HG03159 (cell line): ENCODE results near the gene CGNL1.

Experiments used
- ATAC-seq: cut with Tn5 transposase; IDR thresholded peaks from one replicate; pipeline ENCODE4 v1.9.1; 2021; ENCODE audit warnings: mild to moderate bottlenecking, moderate library complexity; ENCODE audit not compliant: unreplicated experiment

CGNL1 gene

DNA sequence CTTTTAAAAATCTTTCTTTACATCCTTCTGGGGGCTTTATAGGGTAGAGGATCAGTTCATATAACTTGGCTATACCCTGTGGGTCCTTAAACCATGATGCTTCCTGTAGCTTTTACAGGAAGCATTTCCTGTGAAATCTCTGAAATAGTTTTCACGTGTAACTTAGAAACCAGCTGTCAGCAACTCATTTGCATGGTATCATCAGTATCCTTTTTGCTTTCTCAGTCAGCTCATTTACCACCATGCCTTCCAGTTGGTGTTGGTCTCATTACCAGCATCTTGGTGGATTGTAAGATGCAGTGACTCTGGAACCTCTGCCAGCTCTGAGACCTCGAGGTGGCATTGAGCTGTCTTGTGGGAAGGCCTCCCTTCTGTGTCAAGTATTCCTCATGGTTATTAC lies 118.7 kb downstream of the CGNL1 start:
- peak; percentile 56 for ATAC-seq

DNA sequence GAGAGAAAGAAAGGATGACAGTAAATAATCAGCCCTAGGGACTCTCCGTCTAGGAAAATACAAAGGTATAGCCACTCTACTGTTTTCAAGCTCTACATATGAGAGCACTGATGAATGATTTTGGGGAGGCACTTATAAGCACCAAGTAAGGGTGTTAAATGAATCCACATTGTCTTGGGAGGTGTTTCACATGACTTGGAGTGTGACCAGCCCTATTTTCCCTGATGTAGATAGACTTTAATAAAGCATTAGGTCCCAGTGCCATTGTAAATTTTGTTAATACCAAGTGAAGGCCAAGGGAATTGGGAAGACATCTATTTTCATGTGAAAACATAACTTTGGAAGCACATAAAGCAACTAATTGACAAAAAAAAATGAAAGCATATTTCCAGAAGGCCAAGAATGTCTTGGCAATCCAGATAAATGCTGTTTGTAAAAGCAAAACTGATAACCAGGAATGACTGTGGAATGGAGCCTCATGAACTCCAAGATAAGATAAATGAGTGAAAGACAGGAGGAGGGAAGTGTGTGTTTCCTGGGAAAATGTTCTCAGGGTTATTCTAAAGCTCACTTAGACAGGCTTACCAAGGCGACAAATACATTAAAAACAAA lies 119.4 kb downstream of the CGNL1 start:
- ATAC-seq, result no peak

DNA sequence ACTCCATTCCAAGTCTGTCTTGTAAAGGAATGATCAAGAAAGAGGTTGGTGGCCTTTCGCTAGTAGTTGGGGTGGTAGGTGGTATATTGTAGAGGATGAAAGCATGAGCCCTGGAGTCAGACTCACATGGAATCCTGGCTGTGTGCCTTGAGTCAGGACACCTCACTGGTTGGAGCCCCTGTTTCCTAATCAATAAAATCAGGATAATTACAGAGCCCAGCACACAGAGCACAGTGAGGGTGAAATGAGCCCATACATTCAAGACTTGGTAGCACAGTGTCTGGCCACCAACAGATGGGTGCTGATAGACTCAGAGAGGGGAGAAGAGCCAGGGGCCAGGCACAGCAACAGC lies 120.3 kb downstream of the CGNL1 start:
- no peak for ATAC-seq

DNA sequence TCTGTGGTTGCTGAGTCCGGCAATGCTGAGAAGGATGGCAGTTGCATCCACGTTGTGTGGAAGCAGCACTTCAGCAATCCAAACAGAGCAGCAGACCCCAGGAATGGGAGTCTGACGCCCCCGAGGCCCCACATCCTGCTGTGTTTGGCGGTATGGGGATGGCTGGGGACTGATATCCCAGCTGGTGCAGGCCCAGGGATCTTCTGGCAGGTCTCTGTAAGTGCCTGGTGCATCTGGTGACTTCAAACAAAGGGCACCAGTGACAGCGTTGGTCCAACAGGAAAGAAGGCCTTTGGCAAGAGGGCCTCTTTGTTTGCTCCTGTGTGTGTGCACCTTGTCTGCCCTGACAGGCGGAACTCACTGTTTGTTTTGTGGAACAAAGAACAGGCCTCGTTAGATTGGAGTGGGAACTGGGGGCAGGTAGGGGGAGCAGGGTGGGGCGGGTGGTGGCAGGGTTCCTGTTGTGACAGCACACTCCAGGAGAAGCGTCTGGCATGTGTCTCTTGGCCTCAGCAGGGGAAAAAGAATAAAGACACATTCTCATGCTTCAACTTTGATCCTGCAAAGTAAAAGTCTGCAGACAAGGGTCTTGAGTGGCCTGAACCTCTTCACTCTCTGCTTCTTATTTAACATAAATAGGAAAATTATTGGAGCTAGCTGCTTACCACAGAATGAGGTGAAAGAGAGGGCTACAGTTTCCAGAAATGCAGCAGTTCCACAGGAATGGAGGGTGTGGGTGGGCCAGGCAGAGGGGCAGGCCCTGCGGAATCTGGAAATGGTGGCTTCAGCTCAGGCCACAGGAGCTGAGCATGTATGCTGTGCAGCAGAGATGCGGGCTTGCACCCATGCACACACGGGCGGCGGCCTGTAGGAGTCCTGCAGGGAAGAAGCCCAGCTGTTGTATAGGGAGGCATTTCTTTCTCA lies 120.9 kb downstream of the CGNL1 start:
- no peak for ATAC-seq

DNA sequence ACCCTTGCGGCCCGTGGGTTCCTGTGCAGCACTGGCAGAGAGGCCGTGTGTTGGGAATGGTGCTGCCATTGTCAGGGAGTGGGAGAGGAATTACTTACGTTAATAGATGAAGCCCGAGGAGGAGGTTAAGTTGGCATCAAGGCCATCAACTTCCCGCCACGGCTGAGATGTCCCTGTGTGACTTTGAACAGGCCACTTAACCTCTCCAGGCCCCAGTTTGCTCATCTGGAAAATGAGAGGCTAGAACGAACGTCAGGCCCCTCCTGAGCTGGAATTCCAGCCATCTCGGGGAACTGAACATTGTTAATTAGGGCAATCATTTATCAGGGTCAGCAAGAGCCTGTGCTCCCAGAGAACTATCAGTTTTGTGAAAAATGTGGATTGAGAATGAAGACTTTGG lies 124.0 kb downstream of the CGNL1 start:
- no peak for ATAC-seq

DNA sequence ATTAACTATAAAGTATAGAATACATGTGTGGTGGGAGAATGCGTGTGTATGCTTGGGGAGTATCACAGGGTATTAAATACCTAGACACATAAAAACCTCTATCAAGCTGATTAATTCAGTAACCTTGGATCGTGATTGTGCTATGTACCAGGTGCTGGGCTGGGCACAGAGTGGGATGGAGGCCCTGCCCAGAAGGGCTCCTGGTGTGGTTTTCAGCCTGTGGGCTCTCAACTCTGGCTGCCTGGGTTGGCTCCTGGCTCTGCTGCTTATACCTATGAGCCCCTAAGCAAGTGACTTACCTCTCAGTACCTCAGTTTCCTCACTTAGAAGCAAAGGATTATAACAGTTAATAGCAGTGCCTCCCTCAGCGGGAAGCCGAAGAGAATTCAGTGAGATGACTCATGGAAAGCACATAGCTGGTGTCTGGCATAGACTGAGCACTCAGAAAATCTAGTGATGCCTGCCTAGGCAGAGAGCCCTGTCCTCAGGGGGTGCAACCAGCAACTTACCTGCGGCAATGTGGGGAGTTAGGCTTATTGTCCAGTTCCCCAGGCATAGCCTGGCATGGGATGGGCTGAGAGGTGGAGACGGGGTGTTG lies 124.8 kb downstream of the CGNL1 start:
- ATAC-seq, result no peak

DNA sequence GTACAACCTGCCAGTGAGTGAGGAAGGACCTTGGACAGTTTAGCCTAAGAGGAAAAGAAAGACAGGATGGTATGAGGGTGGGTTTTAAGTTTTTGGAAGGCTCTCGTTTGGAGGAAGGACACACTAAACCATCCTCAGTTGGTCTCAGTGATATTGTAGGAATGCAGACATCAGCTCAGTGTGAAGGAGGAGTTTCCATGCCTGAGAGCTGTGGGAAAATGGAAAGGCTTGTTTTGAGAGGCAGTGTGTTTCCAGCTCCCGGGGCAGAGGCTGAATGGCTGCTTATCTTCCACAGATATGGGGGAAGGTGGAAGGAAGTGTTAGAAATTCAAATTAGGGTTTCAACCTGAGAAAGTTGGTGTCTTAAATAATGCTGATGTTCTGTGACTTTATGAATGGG lies 125.8 kb downstream of the CGNL1 start:
- ATAC-seq, result no peak

DNA sequence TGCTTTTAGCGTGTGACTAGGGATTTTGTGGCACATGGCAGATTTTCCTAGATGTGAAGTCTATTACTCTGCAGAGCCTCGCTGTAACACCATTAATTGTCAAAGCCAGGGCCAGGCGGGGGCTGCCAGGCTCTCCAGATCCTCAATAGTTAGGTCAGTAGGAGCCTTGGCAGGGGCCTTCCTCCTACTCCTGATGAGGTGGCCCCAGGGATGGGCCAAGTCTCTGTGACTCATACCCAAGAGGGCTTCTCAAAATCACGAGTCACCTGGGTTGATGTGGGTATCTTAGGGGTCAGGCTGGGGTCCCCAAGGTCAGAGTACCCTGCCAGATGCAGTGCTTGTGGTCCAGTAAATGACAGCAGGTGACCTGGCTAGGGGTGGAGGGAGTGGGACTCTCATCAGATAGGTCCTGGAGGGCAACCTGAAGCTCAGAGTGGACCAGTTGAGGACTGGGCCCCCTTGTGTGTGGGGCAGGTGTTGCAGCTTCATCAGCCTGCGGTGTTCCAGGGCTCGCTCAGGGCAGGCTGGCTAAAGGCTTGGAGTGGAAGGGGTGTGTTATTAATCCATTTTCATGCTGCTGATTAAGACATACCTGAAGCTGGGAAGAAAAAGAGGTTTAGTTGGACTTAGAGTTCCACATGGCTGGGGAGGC lies 126.9 kb downstream of the CGNL1 start:
- ATAC-seq, result no peak

DNA sequence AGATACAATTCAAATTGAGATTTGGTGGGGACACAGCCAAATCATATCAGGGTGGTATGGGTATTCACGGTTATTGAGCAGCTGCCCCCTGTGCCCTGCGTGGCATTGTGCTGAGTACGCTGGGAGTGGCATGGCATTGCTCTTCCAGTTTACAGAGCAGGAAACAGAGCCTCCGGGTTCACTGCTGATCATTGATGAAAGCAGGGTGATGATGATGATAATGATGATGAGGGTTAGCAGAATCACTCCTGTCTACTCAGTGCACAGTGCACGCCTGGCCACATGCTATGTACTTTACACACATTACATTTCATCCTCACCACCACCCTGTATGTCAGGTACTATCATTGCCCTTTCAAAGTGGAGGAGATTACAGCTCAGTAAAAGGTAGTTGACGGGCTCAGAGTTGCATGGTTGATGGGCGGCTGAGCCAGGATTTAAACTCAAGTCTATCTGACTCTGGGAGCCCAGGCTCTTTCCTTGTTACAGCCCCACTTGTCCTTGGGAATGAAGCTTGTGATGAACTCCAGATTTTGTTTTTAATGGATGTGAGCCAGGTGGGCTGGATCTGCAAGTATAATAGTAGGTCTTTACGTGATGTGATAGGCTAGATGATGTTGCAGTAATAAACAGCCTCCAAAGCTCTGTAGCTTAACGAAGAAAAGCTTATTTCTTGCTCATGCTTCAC lies 127.8 kb downstream of the CGNL1 start:
- no peak for ATAC-seq

DNA sequence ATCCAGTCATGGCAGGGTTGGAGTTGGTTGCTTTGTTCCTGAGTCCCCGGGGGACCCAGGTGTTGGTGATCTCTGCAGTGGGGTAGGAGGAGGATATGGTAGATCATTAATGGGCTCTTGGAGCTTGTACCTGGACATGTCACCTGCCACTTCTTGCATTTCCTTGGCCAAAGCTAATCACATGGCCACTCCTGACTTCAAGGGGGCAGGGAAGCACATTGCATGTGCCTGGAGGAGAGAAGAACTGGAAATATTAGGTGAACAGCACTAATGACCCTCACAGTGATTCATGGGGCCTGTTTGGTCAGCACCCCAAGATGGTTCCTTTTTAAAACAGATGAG lies 128.3 kb downstream of the CGNL1 start:
- no peak for ATAC-seq

DNA sequence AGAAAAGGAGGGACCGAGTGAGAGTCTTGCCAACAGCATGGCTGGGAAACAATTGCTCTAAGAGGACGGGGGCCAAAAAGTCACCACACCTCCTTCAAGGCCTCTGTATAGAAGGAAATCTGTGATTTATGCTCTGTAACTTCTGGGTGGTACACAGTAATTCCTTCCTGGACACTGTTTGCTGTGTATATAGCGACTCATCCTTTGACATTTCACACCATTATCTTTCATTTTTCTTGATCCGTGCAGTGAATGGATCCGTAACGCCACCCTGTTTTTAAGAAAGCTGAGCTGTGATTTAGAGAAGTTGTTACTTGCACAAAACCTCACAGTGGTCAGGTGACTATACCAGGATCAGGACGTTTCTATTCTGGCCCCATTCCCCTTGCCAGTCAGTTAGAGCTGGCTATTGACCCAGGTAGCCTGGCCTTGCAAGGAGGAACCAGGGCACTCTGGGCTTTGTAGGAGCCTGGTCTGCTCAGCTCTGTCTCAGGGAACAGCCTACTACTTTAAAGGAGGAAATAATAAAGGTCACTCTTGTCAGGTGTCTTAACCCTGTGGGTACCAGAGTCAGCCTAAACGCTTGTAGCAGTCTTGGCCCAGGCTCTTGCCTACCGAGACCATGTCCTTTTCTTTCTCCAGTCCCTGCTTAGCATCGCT lies 128.9 kb downstream of the CGNL1 start:
- no peak for ATAC-seq

DNA sequence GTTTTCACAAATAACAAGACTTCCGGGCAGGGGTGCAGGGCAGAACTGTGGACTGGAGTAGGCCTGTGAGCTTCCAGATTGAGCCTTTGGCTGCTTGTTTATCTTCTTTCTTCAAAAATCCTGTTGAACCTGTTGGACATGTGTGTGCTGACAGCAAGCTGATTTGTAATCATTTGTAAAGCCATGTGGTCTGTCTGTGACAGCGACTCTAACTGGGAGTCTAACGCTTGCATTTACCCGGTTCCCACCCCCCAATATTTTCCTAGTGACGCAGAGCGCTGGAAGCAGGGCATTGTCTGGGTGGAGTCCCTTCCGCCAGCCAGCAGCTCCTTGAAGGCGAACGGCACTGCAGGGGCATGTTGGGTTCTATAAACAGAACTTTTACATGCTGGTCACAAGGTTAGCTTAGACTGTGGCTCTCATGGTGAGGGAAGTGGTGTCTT lies 129.7 kb downstream of the CGNL1 start:
- no peak for ATAC-seq

DNA sequence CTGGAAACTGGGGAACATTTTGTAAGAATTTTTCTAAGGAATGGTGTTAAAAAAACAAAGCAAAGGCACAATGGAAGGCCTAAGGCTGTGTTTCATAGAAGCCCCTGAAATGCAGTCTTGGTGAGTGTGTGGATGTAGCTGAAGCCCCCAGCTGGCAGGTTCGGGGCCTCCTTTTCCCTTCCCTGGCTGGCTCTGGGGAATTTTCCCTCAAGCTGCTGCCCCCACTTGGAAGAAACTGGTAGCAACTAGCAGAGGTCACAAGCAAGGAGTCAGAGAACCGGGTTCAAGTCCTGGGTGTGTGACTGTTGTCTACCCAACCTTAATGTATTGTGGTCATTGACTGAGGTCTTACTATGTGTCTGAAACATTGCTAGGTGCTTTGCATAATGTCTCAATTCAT lies 130.1 kb downstream of the CGNL1 start:
- ATAC-seq, result no peak

DNA sequence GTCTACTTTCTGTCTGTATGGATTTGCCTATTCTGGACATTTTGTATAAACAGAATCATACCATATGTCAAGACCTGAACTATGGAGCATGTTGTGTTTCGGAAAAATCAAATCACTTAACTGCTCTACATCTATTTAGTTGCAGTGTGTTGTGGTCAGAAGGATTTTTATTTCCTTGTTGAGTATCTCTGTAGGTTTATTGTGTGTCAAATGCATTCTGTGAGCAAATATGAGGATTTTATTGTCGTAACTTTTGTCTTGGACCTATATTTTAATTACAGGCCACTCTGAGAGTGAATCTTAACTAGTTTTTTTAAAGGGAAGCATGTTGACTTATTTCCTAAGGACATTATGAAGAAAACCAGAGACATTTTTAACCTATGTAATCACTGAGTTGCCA lies 130.8 kb downstream of the CGNL1 start:
- ATAC-seq, result no peak

DNA sequence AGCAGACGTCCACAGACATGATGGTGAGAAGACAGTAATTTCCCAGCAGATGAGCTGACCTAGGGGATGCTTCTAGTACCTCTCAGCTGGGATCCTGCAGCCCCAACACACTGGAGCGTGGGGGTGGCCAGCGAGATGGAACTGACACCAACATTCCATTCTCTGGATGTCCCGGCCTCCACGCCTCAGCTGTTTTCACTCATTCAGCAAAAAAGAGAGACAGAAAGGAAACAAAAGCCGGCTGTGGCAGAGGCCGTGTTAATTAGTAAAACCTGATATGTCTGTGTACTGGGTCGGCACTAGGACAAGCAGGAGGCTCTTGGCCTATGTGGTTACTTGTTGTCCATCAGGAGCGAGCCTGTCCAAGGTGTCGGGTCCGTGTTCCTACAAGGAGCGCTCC lies 132.8 kb downstream of the CGNL1 start:
- no peak for ATAC-seq

DNA sequence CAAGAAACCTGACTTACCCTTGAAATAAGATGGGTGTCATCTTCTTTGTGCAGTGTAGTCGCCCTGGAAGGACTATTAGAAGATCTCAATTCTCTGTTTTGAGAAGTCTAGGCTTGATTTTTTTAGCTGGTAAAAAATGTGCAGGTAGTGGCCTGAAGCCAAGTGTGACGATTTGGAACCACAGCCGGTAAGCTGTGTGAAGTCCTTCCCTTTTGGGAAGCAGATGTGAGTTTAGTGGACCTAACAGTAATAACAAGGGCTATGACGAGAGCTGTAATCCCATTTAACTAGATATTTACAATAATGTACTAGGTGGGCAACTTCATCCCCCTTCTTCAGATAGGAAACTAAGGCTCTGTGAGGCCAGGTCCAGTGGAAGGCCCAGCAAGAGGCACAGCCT lies 133.7 kb downstream of the CGNL1 start:
- ATAC-seq, result no peak

DNA sequence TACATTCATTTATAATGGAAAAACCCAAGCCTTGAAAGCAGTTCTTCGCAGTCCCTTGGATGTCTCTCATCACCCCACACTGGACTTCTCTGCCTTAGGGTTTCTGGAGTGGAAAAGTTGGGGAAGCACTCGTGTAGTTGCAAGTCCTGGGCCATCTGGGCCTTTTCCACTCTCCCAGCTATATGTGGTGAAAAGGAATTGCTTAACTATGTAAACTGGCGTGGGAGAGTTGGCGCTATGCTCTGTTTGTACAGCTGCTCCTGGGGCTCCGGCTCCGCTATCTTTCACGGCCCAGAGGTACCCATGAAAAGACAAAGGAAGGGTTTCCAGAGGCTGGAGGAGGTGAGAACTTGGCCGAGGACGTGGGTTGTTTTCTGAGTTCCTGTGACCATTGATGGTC lies 134.3 kb downstream of the CGNL1 start:
- ATAC-seq, result no peak

DNA sequence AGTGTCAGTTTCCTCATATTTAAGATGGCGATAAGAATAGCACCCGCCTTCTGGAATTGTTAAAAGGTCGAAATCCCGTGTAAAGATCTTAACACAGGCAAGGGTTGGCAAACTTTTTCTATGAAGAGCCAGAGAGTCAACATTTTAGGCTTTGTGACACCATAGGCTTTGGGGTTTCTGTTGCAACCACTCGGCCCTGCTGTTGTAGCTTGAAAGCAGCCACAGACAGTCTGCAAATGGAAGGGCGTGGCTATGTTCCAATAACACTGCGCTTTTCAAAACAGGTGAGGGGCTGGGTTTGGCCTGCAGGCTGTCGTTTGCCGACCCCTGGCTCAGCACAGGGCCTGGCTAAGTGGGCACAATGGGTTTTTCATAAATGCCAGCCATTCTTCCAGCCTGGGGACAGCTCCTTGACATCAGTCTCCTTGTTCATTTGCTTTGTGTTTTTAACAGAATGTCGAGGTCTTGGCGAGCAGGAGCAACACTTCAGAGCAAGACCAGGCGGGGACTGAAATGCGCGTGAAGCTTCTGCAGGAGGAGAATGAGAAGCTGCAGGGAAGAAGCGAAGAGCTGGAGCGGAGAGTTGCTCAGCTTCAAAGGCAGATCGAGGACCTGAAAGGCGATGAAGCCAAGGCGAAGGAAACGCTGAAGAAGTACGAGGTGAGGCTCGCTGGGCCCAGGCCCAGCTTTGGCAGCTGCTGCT lies 140.2 kb downstream of the CGNL1 start:
- ATAC-seq, result no peak

DNA sequence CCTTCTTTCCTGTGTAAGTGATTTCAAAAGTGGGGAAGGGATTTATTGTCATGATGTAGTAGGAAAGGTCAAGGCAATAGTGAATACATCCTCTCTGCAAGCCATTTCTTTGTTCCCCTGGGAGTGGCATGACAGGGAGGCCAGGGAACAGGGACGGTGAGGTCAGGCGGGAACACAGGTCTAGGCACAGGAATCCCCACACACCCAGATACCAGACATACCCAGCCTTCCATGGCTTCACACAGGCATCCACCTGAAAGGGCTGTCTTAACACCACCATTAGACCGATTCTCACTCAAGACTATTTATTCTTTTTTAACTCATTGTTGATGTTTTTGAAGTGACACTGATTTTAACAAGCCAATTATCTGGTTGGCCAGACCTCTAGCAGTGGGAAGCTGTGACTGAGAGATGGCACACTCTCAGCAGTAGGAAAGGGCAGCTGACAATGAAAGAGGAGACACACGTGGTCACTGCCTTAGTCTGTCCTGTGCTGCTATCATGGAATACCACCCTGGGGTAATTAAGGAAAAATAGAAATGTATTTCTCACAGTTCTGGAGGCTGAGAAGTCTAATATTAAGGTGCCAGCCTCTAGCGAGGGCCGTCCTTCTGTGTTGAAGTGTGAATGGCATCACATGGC lies 140.8 kb downstream of the CGNL1 start:
- no peak for ATAC-seq
